ENCODE measurements around the gene LUZP2. TPM values are rescaled to one million over a fixed set of nuclear protein-coding genes. Genes with fewer than 3 reads are reported as not detected.

Gene LUZP2
- polyA plus RNA-seq, 1 donor, result 2.8 TPM

DNA sequence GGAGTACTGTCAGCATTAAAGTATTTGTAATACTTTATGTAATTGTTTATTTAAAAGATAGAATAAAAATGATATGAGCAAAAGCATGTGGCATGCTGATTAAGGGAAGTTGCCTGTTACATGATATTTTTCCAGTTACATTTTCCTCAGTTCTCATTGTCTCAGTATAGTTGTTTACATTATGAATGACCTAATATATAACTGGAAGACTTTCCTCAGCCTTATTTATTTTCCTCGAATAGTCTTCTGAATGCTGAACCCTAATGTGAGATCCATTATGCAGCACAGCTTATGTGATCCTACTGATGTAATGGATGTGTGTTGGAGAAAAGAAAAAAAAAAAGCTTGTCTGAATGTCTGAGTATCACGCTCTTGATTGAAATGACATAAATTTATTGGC, 95.5 kb downstream of the LUZP2 start:
- WGBS (ENCODE audit: insufficient coverage, low lambda C conversion rate), result 100% methylated on average over 1 of the region's 2 CpGs
- no peak for DNase-seq
- H3K27me3 ChIP-seq (ENCODE audit: control insufficient read depth, insufficient read depth, low read length), result no peaks in the 10 kb centered on the region

DNA sequence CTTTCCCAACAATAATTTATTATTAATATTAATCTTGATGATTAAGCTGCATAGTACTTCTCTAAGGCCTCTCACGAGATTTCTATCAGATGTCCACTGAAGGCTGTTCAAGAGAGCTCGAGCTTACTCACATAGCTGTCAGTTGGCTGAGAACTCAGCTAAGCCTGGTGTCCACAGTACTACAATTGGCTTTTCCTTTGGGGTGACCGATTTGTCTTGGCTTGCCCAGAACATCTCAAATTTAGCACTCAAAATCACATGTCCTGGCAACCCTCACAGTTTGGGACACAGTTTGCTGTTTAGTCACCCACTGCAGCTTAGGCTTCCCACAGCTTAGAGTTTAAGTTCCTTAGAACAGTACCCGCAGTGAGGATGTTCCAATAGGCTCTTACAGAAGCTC, 96.5 kb downstream of the LUZP2 start:
- no peak overlapping the region for H3K27ac ChIP-seq (ENCODE audit: low read length)
- H3K36me3 ChIP-seq (ENCODE audit: control insufficient read depth, insufficient read depth, low read length), result no peaks in the 10 kb centered on the region
- H3K9me3 ChIP-seq (ENCODE audit: control insufficient read depth, low read depth, low read length), result no peaks in the 10 kb centered on the region
- no peaks in the 10 kb centered on the region for H3K4me1 ChIP-seq (ENCODE audit: control insufficient read depth, insufficient read depth, low read length)
- H3K27me3 ChIP-seq (ENCODE audit: control insufficient read depth, insufficient read depth, low read length), result no peaks in the 10 kb centered on the region
- WGBS (ENCODE audit: insufficient coverage, low lambda C conversion rate), result no CpG with 5 or more reads among the region's 4 CpGs
- no peak for DNase-seq
- no peak overlapping the region for H3K4me3 ChIP-seq (ENCODE audit: low read length)

More for the DNA sequence above, 95.5 kb downstream of the LUZP2 start:
- Histone ChIP-seq H3K36me3 (ENCODE audit: control insufficient read depth, insufficient read depth, low read length) (no peaks in the 10 kb centered on the region), H3K9me3 (ENCODE audit: control insufficient read depth, low read depth, low read length) (no peaks in the 10 kb centered on the region), H3K27ac (ENCODE audit: low read length) (no peak overlapping the region), H3K4me3 (ENCODE audit: low read length) (no peak overlapping the region), H3K4me1 (ENCODE audit: control insufficient read depth, insufficient read depth, low read length) (no peaks in the 10 kb centered on the region)

DNA sequence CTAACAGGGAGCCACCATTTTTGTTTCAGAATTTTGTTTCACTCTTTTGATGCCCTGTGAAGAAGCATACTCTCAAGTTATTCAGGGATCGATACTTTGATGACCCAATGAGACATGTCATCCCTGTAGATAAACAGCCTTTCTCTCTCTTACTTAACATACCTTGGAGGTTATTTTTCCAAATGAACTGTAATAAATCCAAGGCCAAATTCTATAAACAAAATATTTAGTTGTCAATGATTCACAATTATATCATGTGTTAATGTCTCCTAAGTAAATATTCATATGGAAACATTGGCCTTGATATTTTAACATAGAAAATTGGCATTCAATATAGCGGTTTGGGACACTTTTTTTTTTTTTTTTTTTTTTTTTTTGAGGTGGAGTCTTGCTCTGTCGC, 97.5 kb downstream of the LUZP2 start:
- no peak overlapping the region for H3K4me3 ChIP-seq (ENCODE audit: low read length)
- no peaks in the 10 kb centered on the region for H3K27me3 ChIP-seq (ENCODE audit: control insufficient read depth, insufficient read depth, low read length)
- H3K9me3 ChIP-seq (ENCODE audit: control insufficient read depth, low read depth, low read length), result no peaks in the 10 kb centered on the region
- no peaks in the 10 kb centered on the region for H3K4me1 ChIP-seq (ENCODE audit: control insufficient read depth, insufficient read depth, low read length)
- 100% methylated on average over 1 of the region's 3 CpGs for WGBS (ENCODE audit: insufficient coverage, low lambda C conversion rate)
- H3K36me3 ChIP-seq (ENCODE audit: control insufficient read depth, insufficient read depth, low read length), result no peaks in the 10 kb centered on the region
- no peak overlapping the region for H3K27ac ChIP-seq (ENCODE audit: low read length)
- no peak for DNase-seq

DNA sequence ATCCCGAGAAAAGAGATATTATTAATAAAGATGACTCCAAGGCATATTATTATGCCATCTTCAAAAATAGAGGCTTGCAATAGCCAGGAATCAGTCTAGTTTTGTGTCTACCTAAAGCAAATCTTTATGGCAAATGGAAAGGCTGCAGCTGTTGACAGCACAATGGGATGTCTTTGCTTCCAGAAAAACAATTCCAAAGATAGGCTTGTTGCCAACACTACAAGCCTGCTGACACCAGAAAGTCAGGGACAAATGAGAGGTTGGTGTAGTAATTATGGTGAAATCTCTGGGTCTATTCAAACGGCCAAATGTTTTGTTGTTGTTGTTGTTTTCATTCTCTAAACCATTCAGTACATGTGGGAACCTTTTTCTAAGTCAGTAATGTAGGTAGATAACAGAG, 101.8 kb downstream of the LUZP2 start:
- DNase-seq, result no peak
- Histone ChIP-seq H3K36me3 (ENCODE audit: control insufficient read depth, insufficient read depth, low read length) (no peaks in the 10 kb centered on the region), H3K4me1 (ENCODE audit: control insufficient read depth, insufficient read depth, low read length) (no peaks in the 10 kb centered on the region), H3K27ac (ENCODE audit: low read length) (no peak overlapping the region), H3K27me3 (ENCODE audit: control insufficient read depth, insufficient read depth, low read length) (no peaks in the 10 kb centered on the region), H3K4me3 (ENCODE audit: low read length) (no peak overlapping the region), H3K9me3 (ENCODE audit: control insufficient read depth, low read depth, low read length) (no peaks in the 10 kb centered on the region)
- 100% methylated on average over 1 of the region's 2 CpGs for WGBS (ENCODE audit: insufficient coverage, low lambda C conversion rate)

DNA sequence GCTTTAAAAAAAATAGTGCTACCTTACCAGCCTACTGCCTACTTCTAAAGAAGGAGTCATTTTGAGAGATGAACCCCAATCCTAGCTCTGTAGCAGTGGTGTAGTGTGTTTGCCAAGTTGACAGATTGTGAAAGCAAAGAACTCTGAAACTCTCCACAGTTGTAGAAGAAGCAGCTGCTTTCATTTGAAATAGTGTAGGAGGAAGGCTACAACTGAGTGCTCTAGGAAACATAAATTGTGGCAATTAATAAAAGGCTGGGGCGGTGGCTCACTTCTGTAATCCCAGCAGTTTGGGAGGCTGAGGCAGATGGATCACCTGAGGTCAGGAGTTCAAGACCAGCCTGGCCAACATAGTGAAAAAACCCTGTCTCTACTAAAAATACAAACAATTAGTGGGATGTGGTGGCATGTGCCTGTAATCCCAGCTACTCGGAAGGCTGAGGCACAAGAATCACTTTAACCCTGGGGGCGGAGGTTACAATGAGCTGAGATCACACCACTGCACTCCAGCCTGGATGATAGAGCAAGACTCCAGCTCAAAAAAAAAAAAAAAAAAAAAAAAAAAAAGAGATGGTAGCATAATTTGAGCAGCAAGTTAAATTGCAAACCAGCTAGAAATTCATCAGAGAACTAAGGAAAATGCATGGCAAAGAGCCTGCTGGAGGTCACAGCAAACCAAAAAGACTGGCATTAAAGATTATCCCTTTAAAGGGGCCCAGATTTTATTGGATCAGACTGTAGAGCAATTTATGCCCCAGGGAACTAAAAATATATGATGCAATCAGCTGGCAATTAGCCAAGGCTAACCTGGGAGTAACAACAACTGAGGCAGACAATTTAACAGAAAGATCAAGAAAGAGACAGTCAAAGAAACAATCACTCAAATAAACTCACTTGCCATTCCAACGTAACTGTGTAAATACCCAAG, 112.6 kb downstream of the LUZP2 start:
- Histone ChIP-seq H3K36me3 (ENCODE audit: control insufficient read depth, insufficient read depth, low read length) (no peaks in the 10 kb centered on the region), H3K9me3 (ENCODE audit: control insufficient read depth, low read depth, low read length) (no peaks in the 10 kb centered on the region), H3K27me3 (ENCODE audit: control insufficient read depth, insufficient read depth, low read length) (no peaks in the 10 kb centered on the region), H3K4me1 (ENCODE audit: control insufficient read depth, insufficient read depth, low read length) (no peaks in the 10 kb centered on the region), H3K4me3 (ENCODE audit: low read length) (no peak overlapping the region), H3K27ac (ENCODE audit: low read length) (no peak overlapping the region)
- WGBS (ENCODE audit: insufficient coverage, low lambda C conversion rate), result 71% methylated on average over 1 of the region's 4 CpGs
- DNase-seq, result peak in 1 of 2 donors; percentile 20

DNA sequence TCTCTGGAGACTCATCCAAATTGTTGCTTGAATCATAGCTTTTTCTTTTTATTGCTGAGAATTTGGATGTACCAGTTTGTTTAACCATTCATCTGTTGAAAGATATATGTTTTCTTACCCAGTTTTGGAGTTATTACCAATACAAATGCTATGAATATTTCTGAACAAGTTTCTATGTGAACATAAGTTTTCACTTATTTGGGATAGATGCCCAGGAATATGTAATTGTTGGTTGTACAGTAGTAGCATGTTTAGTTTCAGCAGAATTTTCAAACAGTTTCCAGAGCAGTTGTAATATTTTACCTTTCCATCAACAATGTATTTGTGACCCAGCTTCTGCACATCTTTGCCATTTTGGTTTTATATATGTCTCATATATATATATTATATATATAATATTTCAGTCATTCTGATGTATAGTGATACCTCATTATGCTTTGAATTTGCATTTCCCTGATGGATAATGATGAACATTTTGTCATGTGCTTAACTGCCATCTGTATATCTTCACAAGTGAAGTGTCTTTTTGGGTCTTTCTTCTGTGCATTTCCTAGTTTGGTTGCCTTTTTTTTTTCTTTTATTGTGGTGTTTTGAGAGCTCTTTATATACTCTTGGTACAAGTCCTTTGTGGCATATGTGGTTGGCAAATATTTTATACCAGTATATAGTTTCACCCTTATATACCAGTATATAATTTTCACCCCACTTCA, 118.8 kb downstream of the LUZP2 start:
- H3K27ac ChIP-seq (ENCODE audit: low read length), result no peak overlapping the region
- no peak overlapping the region for H3K4me3 ChIP-seq (ENCODE audit: low read length)
- H3K9me3 ChIP-seq (ENCODE audit: control insufficient read depth, low read depth, low read length), result no peaks in the 10 kb centered on the region
- H3K4me1 ChIP-seq (ENCODE audit: control insufficient read depth, insufficient read depth, low read length), result no peaks in the 10 kb centered on the region
- DNase-seq, result no peak
- no peaks in the 10 kb centered on the region for H3K27me3 ChIP-seq (ENCODE audit: control insufficient read depth, insufficient read depth, low read length)
- no peaks in the 10 kb centered on the region for H3K36me3 ChIP-seq (ENCODE audit: control insufficient read depth, insufficient read depth, low read length)

DNA sequence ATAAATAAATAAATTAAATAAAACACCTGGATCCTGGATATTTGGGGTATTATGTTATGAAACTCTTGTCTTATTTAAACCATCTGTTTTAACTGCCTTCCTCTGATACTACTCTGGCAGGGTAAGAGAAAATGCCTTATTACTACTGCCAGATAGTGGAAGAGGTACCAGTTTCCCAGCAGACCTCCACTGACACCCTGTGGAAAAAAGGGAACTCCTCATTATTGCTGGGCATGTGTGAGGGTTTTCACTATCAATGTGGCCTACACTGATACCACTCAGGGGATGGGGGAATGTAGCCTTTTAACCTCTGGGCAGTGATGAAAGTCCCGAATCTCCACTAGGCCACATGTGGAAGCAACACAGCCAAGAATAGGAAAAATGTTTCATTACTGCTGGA, 121.0 kb downstream of the LUZP2 start:
- no CpG with 5 or more reads among the region's 1 CpG for WGBS (ENCODE audit: insufficient coverage, low lambda C conversion rate)
- H3K4me1 ChIP-seq (ENCODE audit: control insufficient read depth, insufficient read depth, low read length), result no peaks in the 10 kb centered on the region
- no peaks in the 10 kb centered on the region for H3K27me3 ChIP-seq (ENCODE audit: control insufficient read depth, insufficient read depth, low read length)
- no peak overlapping the region for H3K4me3 ChIP-seq (ENCODE audit: low read length)
- DNase-seq, result no peak
- H3K27ac ChIP-seq (ENCODE audit: low read length), result no peak overlapping the region
- H3K36me3 ChIP-seq (ENCODE audit: control insufficient read depth, insufficient read depth, low read length), result no peaks in the 10 kb centered on the region
- no peaks in the 10 kb centered on the region for H3K9me3 ChIP-seq (ENCODE audit: control insufficient read depth, low read depth, low read length)

DNA sequence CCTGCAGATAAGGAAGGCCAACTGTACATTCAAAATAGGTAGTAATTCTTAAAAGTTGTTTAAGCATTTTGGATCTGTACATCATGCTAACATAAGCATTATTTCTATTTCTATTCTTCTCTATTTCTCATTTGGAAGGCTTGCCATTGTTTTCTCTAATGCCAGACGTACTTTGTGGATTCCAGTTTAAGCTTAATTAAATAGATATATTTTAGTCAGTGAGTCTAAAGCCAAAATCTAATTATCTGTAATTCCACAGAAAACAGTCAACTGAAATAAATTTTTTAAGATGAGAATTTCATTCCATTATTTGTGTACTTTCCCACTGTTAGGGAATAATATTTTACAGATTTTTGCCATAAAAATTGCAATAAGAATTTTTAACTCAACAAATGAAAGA, 123.0 kb downstream of the LUZP2 start:
- DNase-seq, result no peak
- no CpG with 5 or more reads among the region's 1 CpG for WGBS (ENCODE audit: insufficient coverage, low lambda C conversion rate)
- Histone ChIP-seq H3K36me3 (ENCODE audit: control insufficient read depth, insufficient read depth, low read length) (no peaks in the 10 kb centered on the region), H3K4me1 (ENCODE audit: control insufficient read depth, insufficient read depth, low read length) (no peaks in the 10 kb centered on the region), H3K27ac (ENCODE audit: low read length) (no peak overlapping the region), H3K9me3 (ENCODE audit: control insufficient read depth, low read depth, low read length) (no peaks in the 10 kb centered on the region), H3K4me3 (ENCODE audit: low read length) (no peak overlapping the region), H3K27me3 (ENCODE audit: control insufficient read depth, insufficient read depth, low read length) (no peaks in the 10 kb centered on the region)

DNA sequence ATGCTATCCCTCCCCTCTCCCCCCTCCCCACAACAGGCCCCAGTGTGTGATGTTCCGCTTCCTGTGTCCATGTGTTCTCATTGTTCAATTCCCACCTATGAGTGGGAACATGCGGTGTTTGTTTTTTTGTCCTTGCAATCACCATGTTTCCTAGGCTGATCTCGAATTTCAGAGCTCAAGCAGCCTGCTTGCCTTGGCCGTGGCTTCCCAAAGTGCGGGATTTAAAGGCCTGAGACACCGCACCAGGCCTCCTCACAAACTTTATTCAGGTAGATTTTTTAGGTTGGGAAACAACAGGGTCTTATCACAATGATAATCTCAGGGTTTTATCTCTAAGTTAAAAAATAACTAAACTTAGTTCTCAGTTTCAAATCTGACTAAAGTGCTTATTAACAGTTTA, 125.4 kb downstream of the LUZP2 start:
- H3K4me3 ChIP-seq (ENCODE audit: low read length), result no peak overlapping the region
- no peaks in the 10 kb centered on the region for H3K36me3 ChIP-seq (ENCODE audit: control insufficient read depth, insufficient read depth, low read length)
- H3K27me3 ChIP-seq (ENCODE audit: control insufficient read depth, insufficient read depth, low read length), result no peaks in the 10 kb centered on the region
- no peaks in the 10 kb centered on the region for H3K9me3 ChIP-seq (ENCODE audit: control insufficient read depth, low read depth, low read length)
- no peak overlapping the region for H3K27ac ChIP-seq (ENCODE audit: low read length)
- H3K4me1 ChIP-seq (ENCODE audit: control insufficient read depth, insufficient read depth, low read length), result no peaks in the 10 kb centered on the region
- DNase-seq, result no peak
- WGBS (ENCODE audit: insufficient coverage, low lambda C conversion rate), result 33% methylated on average over 1 of the region's 6 CpGs

DNA sequence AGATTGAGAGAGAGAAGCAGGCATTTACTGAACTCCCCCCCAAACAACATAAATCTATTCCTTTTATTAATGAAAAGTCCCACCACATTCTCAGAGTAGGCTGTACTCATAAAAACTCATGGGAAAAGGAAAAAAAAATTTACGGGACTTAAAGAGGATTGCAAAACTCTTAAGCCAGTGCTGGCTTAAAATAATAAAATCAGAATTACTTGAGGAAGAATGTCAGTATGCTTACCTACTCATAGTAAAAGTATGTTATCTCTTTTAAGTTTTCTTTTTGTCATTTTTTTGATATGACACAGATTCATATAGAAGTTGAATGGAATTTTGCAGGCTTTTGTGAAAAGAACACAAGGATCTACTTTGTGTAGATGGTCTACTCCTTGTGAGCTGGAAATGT, 126.3 kb downstream of the LUZP2 start:
- H3K36me3 ChIP-seq (ENCODE audit: control insufficient read depth, insufficient read depth, low read length), result no peaks in the 10 kb centered on the region
- DNase-seq, result no peak
- H3K4me1 ChIP-seq (ENCODE audit: control insufficient read depth, insufficient read depth, low read length), result no peaks in the 10 kb centered on the region
- H3K27me3 ChIP-seq (ENCODE audit: control insufficient read depth, insufficient read depth, low read length), result no peaks in the 10 kb centered on the region
- no peak overlapping the region for H3K4me3 ChIP-seq (ENCODE audit: low read length)
- H3K9me3 ChIP-seq (ENCODE audit: control insufficient read depth, low read depth, low read length), result no peaks in the 10 kb centered on the region
- no peak overlapping the region for H3K27ac ChIP-seq (ENCODE audit: low read length)
- 0% methylated on average over 1 of the region's 1 CpG for WGBS (ENCODE audit: insufficient coverage, low lambda C conversion rate)
